ENCODE data around the gene C1orf159. TPM values are rescaled to one million over a fixed set of nuclear protein-coding genes. Genes with fewer than 3 reads are reported as not detected.
"Not testable (repeated sequence)": the region's sequence is repeated elsewhere in the genome, so short reads cannot be mapped to it uniquely, and the experiment has no call there.

C1orf159 gene
- total RNA-seq, 1 donor from 2014 or later = 11.4 TPM

DNA sequence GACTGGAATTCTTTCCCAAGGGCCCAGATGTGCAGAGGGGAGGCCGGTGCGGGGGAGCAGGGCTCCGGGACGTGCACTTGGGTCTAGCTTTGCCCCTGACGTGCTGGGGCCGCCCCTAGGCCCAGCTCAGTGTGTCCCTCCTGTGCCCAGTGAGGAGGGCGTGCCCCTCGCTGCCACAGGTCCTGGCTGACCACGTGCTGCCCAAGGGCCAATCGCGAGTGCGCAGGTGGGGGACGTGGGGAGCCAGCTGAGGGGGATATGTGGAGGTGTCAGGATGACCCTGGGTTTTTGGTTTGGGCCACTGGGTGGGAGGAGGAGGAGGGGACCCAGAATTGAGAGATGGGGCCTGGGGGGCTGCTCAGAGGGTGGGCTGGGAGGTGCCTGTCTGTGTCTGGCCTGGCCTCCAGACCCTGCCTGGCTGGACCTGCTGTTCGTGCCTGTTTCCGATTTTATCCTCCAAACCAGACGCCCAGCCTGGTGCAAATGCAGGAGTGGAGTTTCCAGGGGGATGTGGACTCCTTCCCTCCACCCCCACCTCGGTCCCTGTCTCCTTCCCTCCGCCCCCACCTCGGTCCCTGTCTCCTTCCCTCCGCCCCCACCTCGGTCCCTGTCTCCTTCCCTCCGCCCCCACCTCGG lies 35.6 kb downstream of the C1orf159 start:
- peak; percentile 43 for DNase-seq

DNA sequence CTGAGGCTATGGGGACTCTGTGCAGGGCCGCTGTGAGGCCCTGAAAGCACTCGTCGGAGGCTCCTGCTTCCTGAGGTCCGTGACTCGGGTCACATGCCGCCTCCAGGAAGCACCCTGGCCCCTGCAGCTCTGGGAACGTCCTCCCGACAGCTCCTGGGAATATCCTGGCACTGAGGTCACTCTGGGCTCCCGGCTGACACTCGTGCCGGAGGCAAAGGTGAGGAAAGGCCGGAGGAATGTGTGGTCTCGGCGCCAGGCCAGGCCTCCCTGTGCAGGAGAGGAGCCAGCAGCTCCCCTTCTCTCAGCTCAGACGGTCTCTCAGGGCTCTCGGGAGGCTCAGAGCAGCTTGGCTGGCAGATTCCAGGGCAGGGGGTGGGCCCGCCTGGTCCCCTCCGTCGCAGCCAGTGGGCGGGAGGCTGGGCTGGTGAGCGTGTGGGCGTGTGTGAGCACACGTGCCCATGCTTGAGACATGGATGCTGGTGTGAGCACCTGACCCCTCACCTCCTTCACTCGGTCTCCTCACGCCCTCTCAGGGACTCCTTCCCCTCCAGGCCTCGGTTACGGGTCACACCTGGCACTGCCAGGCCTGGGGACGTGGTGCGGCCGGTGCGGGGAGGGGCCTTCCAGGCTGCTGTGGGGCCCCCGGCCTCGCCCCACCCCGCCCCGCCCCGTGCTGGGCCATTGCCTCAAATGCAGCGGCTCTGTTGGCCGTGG lies 36.3 kb downstream of the C1orf159 start:
- peak; percentile 75 for DNase-seq

GRCh38 chr1:1077396-1077795 lies 38.5 kb downstream of the C1orf159 start:
- not testable (repeated sequence) for DNase-seq

GRCh38 chr1:1075148-1075935 lies 40.5 kb downstream of the C1orf159 start:
- DNase-seq = no peak

DNA sequence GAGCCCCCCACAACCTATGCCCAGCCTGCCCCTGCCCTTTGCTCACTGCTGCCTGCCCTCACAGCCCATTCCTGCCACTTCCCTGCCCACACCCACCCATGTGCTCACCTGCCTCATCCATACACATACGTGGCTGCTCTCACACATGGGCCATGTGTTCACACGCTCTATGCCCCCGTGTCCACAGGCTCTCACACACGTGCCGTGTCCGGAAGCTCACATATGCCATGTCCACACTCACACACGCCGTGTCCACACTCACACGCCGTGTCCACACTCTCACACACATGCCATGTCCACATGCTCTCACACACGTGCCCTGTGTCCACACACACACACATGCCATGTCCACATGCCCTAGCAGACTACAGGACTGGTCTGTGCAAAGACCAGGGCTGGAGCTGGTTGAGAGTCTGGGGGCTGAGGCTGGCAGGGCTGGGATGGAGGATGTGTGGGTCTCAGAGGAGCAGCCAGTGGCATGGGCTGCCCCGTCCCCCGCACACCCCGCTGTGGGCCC lies 41.2 kb downstream of the C1orf159 start:
- DNase-seq = no peak

GRCh38 chr1:1073743-1074587 lies 41.9 kb downstream of the C1orf159 start, which contains the start of gene RNF223:
Gene RNF223 (minus strand): TSS chr1:1074306. CDS start chr1:1072566, 1,740 bp downstream.
- no peak for DNase-seq

DNA sequence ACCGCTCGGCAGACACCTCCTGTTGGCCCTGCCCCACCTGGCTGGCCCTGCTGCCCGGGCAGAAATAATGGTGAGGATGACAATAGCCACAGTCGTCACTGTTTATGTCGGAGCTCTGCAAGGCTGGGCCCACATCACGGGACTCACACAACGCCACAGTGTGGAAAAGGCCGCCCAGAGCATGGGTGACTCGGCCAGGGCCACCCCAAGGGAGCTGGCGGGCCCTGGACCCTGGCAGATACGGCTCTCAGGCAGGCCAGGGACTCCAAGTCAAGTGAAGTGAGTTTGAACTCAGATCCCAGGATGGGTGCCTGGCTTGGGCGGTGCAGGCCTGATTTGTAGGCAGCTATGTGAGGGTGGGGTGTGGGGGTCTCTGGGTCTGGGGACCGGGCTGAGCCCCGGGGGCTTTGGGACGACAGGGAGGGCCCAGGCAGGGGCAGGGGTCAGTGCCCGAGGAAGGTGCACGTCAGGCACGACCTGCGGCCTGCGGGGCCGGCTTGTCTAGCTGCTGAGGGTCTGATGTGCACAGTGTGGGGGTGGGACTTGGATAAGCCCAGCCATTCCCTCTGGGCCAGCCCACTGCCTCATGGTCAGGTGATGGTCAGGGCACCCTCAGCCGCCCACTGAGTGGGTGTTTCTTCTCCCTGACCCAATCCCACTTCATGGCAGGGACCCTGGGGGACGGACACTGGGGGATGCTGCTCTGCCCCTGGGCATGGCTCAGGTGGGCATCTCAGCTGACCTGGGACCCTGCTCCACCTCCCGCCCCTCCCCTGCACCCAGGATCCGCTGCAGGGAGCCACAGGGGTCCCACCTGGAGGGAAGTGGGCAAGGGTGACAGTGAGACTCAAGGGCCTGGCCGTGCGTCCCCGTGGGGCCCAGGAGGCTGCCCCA lies 42.8 kb downstream of the C1orf159 start:
- no peak for DNase-seq

DNA sequence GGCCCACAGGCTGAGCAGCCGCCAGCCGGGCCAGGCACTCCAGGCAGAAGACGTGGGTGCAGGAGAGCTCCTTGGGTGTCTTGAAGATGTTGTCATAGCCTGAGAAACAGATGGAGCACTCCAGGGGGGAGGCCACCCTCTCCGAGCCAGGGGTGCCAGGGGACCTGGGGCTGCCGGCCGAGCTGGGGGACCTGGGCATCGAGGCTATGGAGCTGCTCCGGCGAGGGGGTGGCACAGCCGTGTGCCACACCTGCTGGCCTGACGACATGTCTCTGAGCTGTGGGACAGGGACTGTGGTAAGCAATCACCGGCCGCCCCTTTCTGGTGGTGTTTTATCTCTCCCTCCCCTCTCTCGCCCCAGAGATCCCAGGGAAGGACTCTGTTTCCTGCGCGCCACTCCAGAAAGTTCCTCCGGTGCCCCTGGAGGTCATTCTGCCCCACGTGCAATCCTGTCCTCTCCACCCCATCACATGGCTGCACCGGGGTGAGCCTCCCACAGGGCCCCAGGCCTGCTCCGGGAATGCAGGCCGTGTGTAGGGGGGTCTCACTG lies 43.5 kb downstream of the C1orf159 start:
- no peak for DNase-seq

DNA sequence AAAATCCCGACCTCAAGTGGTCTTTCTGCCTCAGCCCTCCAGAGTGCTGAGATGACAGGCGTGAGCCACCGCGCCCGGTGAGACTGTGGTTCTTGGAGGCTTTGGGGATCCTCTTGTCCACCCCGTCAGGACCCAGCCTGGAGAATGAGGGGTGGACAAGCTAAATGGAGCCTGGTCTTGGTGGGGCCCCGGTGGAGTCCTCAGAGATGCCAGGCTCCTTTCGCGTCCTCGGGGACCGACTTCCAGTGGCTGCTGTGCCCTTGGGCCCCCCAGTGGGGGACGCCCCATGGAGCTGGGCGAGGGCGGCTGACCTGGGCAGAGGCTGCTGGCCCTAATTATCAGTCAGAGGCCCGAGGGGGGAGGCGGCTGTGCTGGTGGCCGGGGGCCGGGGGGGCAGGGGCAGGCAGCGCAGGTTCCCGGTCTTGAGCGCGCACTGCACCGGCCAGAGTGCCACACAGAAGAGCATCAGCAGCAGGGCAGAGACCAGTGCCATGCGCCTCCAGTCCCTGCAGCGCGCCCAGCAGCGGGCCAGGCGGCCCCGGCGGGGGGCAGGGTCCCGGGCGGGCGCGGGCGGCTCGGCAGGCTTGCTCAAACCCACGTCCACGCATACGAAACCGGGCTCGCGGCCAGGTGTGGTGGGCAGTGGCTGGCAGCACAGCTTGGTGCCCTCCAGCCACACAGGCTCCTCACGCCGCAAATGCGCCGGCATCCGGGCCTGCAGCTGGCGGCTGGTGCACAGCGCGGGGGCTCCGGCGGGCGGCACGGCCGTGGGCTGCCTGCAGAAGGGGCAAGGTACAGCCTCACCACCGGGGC lies 44.2 kb downstream of the C1orf159 start:
- DNase-seq = no peak

DNA sequence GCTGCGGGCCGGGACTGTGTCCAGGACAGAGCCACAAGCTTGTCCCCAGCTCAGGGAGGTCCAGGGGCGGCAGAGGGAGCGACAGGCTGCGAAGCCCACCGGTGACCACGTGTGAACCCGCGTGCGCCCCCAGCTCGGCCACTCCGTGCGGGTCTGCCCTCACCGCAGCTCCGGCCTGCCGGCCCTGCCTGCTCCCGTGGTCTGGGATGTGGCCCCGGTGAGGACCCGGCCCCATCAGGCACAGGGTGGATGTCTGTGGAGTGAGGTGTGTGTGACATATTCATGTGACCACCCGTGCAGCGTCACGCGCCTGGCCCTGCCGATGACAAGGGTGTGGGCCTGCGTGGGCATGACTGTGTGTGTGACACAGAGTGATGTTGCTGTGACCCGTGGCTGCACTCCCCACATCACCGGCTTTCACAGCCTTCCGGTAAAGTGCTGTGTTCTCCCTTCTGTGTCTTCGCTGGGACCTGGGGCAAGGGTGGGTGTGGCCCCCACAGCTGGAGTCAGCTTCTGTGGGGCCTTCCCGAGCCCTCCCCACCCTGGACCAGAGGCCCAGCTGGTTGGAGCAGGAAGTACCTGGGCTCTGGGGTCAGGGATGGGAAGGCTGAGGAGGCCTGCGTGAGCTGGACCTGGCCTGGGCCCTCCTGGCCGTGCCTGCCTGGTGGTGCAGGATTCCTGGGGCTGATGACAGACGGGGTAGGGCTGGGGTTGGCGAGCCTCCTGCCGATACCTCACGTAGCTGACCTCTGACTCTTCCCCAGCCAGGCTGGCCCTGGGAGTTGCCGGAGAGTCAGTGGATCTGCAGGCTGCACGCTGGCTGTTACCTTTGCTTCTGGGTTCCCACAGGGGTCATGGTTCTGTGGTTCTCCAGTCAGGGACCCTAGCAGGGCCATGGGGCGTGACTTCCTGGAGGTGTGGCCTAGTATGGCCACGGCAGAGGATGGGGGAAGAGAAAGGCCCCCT lies 45.9 kb downstream of the C1orf159 start:
- DNase-seq = no peak

DNA sequence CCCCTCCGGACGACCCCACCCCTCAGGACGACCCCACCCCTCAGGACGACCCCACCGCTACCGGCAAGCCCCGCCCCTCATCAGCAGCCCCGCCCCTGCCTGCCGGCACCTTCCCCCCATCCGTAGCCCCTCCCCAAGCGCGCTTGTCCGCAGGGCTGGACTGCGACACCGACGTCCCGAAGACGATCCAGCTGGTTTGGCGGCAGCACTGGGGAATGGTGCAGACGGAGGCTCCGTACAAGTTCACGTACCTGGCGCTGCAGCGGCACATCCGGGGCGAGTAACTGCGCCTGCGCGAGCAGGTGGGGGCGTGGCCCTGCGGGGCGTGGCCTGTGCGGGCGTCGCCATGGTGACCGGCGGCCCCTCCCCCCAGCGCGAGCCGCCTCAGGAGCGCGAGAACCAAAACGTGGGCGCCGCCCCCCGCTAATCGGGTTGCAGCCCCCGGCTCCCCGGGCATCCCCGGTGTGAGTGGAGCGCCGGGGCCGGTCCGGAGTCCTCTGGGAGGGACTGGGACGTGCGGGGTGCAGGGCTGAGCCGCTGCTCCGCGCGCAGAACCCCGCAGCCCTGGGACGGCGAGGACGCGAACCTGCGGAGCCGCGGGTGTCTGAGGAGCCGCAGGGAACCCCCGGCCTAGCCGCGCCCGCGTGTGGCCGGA lies 46.7 kb downstream of the C1orf159 start:
- DNase-seq = peak; percentile 52

GRCh38 chr1:1068517-1069055 lies 47.3 kb downstream of the C1orf159 start:
- DNase-seq = no peak

GRCh38 chr1:1067860-1068516 lies 47.9 kb downstream of the C1orf159 start:
- no peak for DNase-seq

DNA sequence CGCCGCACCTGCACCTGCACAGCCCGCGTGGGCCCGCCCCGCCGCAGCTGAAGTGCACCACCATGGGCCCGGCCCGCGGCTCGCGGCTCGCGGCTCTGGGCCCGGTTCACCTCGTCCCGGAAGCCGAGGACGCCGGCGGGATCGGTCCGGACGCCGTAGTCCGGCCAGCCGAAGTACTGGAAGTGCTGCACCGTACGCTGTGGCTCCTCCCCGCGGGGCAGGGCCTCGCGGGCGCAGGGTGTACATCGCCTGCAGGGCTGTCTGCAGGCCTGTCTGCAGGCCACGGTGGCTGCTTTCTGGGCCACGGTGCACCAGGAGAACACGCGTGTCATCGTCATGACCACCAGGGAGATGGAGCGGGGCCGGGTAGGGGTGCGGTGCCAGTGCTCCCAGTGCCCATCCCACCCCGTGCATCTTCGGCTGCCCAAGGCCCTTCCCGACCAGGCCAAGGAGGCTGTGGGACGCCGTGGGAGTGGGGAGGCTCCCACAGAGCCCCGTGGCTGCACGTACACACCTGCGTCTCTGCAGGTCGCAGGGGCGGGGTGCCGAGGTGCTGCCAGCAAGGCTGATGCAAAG lies 48.5 kb downstream of the C1orf159 start:
- no peak for DNase-seq

DNA sequence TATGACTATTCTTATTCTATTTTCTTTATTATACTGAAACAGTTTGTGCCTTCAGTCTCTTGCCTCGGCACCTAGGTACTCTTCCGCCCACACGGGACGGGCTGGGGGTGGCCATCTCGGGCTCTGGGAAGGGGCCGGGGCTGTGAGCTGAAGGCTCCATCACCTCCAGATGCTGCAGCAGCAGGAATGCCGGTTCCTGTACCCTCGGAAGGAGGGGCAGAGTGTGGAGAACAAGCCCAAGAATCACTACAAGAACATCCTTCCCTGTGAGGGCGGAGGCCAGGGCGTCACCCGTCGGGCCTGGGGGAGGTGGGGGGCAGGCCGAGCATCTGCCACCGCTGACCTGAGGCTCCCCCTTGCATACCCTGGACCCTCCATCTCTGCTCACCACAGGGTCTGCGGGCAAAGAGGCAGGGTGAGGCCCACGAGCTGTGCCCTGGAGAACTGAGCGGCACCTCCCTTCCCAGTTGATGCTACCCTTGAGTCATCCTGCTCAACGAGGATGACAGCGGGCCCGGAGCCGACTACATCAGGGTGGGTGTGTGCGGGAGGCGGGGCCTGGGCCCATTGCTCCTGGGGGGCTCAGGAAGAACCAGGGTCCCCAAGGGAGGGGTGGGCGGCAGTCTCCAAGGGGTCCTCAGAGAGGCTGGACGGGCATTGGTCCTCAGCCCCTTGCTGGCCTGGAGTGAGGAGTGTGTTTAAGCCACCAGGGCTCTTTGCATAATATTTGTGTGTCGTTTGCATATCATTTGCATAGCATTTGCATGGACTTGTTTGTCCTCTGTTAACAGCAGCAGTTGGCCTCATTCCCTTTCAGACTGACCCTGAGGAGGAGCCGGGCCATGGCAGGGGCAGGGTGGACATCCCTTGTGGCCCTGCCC lies 49.2 kb downstream of the C1orf159 start:
- DNase-seq = no peak

- not testable (repeated sequence) for DNase-seq
Observed at GRCh38 chr1:1065940-1066304, 50.0 kb downstream of the C1orf159 start.
